ENCODE data around the gene SH3RF1. TPM values are rescaled to one million over a fixed set of nuclear protein-coding genes. Genes with fewer than 3 reads are reported as not detected.

SH3RF1 gene
- total and polyA plus RNA-seq, 2 of the 8 experiments (the other 6 are each of a cell fraction or from before 2014, with no cell fraction given), result 6.9 to 15.1 TPM

GRCh38 chr4:169249999-169250398, 20.8 kb downstream of the SH3RF1 start (continued):
- TF ChIP-seq CHD7 (IDR thresholded peaks at IDR 0.05; ENCODE audit: insufficient replicate concordance, low read length) (no peak), RNF2 (IDR thresholded peaks at IDR 0.05; ENCODE audit: borderline replicate concordance, low read depth, low read length, missing control alignments, poor library complexity, severe bottlenecking) (no peak), JUND (IDR thresholded peaks at IDR 0.05; ENCODE audit: low read length) (no peak), EZH2 (IDR thresholded peaks at IDR 0.05; ENCODE audit: low read depth, low read length, severe bottlenecking) (no peak), EP300 (IDR thresholded peaks at IDR 0.05; ENCODE audit: borderline replicate concordance in 1 of 2, low read depth in 2 of 2, low read length in 2 of 2) (no peak), POU5F1 (IDR thresholded peaks at IDR 0.05; ENCODE audit: low read depth, low read length) (no peak), NANOG (IDR thresholded peaks at IDR 0.05; ENCODE audit: insufficient read depth, low read depth, low read length, poor library complexity, severe bottlenecking) (no peak), SP4 (IDR thresholded peaks at IDR 0.05; ENCODE audit: low read length) (no peak), RAD21 (IDR thresholded peaks at IDR 0.05 in 1 of 2, conservative IDR thresholded peaks at IDR 0.05 in 1 of 2; ENCODE audit: low read depth in 2 of 2, low read length in 2 of 2) (no peak), SP1 (IDR thresholded peaks at IDR 0.05; ENCODE audit: low read depth, low read length) (no peak), SIX5 (IDR thresholded peaks at IDR 0.05; ENCODE audit: low read depth, low read length) (no peak)
